Measurements from ENCODE around the gene HK1.

HK1 gene

GRCh38 chr10:69361303-69361614 is 83.0 kb downstream of the HK1 start:
- Histone ChIP-seq H3K27ac (peak overlapping the region in 13 of 21 experiments; percentile 22 to 82 (median 58)), H3K4me3 (no peak overlapping the region)

GRCh38 chr10:69362471-69362954 is 84.2 kb downstream of the HK1 start:
- H3K4me3 ChIP-seq, result no peak overlapping the region
- H3K27ac ChIP-seq, result peak overlapping the region in 10 of 21 experiments; percentile 2 to 82 (median 43)

GRCh38 chr10:69363666-69364065 is 85.4 kb downstream of the HK1 start:
- peak overlapping the region in 4 of 21 experiments; percentile 41 to 81 (median 62) for H3K27ac ChIP-seq
- no peak overlapping the region for H3K4me3 ChIP-seq

- H3K4me3 ChIP-seq, result no peak overlapping the region
- H3K27ac ChIP-seq, result peak overlapping the region in 2 of 21 experiments; percentile 32 to 38
Observed at GRCh38 chr10:69364232-69364940, 86.1 kb downstream of the HK1 start.

- Histone ChIP-seq H3K4me3 (no peak overlapping the region), H3K27ac (no peak overlapping the region)
Observed at GRCh38 chr10:69366738-69367137, 88.4 kb downstream of the HK1 start.

- H3K27ac ChIP-seq, result no peak overlapping the region
- no peak overlapping the region for H3K4me3 ChIP-seq
Observed at GRCh38 chr10:69367469-69367868, 89.2 kb downstream of the HK1 start.

- H3K27ac ChIP-seq, result peak overlapping the region in 9 of 21 experiments; percentile 5 to 80 (median 64)
Observed at GRCh38 chr10:69372126-69372980, 94.1 kb downstream of the HK1 start.

GRCh38 chr10:69374242-69374641 is 95.9 kb downstream of the HK1 start:
- Histone ChIP-seq H3K4me3 (no peak overlapping the region), H3K27ac (peak overlapping the region in 19 of 21 experiments; percentile 6 to 80 (median 73))

More at GRCh38 chr10:69372126-69372980, 94.1 kb downstream of the HK1 start:
- H3K4me3 ChIP-seq, result no peak overlapping the region

- Histone ChIP-seq H3K27ac (peak overlapping the region in 19 of 21 experiments; percentile 10 to 80 (median 73)), H3K4me3 (no peak overlapping the region)
Observed at GRCh38 chr10:69374931-69375306, 96.6 kb downstream of the HK1 start.

- H3K4me3 ChIP-seq, result no peak overlapping the region
Observed at GRCh38 chr10:69375307-69376151, 97.2 kb downstream of the HK1 start.

GRCh38 chr10:69376662-69377061 is 98.4 kb downstream of the HK1 start:
- no peak overlapping the region for H3K4me3 ChIP-seq
- peak overlapping the region in 11 of 21 experiments; percentile 13 to 80 (median 70) for H3K27ac ChIP-seq

More at GRCh38 chr10:69375307-69376151, 97.2 kb downstream of the HK1 start:
- peak overlapping the region in 19 of 21 experiments; percentile 10 to 80 (median 73) for H3K27ac ChIP-seq

GRCh38 chr10:69377191-69377590 is 98.9 kb downstream of the HK1 start:
- H3K4me3 ChIP-seq, result no peak overlapping the region
- H3K27ac ChIP-seq, result peak overlapping the region in 11 of 21 experiments; percentile 13 to 80 (median 28)

- Histone ChIP-seq H3K4me3 (no peak overlapping the region), H3K27ac (peak overlapping the region in 8 of 21 experiments; percentile 14 to 54 (median 24))
Observed at GRCh38 chr10:69377933-69378332, 99.6 kb downstream of the HK1 start.

GRCh38 chr10:69379800-69380199 is 101.5 kb downstream of the HK1 start:
- Histone ChIP-seq H3K27ac (no peak overlapping the region), H3K4me3 (no peak overlapping the region)

- no peak overlapping the region for H3K4me3 ChIP-seq
- peak overlapping the region in 13 of 21 experiments; percentile 8 to 78 (median 26) for H3K27ac ChIP-seq
Observed at GRCh38 chr10:69382382-69383117, 104.3 kb downstream of the HK1 start.

GRCh38 chr10:69383558-69383957 is 105.3 kb downstream of the HK1 start:
- Histone ChIP-seq H3K4me3 (no peak overlapping the region), H3K27ac (peak overlapping the region in 14 of 21 experiments; percentile 6 to 78 (median 50))

GRCh38 chr10:69384320-69384719 is 106.0 kb downstream of the HK1 start:
- Histone ChIP-seq H3K27ac (peak overlapping the region in 14 of 21 experiments; percentile 4 to 80 (median 67)), H3K4me3 (no peak overlapping the region)

GRCh38 chr10:69385454-69386350 is 107.4 kb downstream of the HK1 start:
- Histone ChIP-seq H3K4me3 (no peak overlapping the region), H3K27ac (peak overlapping the region in 20 of 21 experiments; percentile 4 to 85 (median 68))
